HepG2 (cell line): ENCODE results near the gene STXBP2. TPM values are rescaled to one million over a fixed set of nuclear protein-coding genes. Genes with fewer than 3 reads are reported as not detected.

Source experiments
- ASH2L ChIP-seq: fragments of 300-600, 200-600 bp; sonication (generic); IDR thresholded peaks from 2 replicates; pipeline ENCODE4 v1.7.0; 2017; ENCODE audit warnings: low read depth, mild to moderate bottlenecking, moderate library complexity, mixed read lengths, low read length; ENCODE audit not compliant: insufficient read length
- CCDC6 ChIP-seq: sonication (generic); formaldehyde crosslinking; IDR thresholded peaks from 2 replicates; pipeline ENCODE4 v1.8.1; 2022; ENCODE audit warnings: mild to moderate bottlenecking, missing genetic modification reagents, moderate library complexity
- MIER3 ChIP-seq: IDR thresholded peaks from 2 replicates; pipeline ENCODE4 v1.6.1; 2016; ENCODE audit warnings: missing compliant biosample characterization, borderline replicate concordance
- MIXL1 ChIP-seq: IDR thresholded peaks from 2 replicates; pipeline ENCODE4 v1.6.1; 2016
- ONECUT2 ChIP-seq: sonication (generic); formaldehyde crosslinking; IDR thresholded peaks from 2 replicates; pipeline ENCODE4 v1.4.0; 2020; ENCODE audit warnings: missing genetic modification reagents
- PHF21A ChIP-seq: sonication (generic); formaldehyde crosslinking; IDR thresholded peaks from 2 replicates; pipeline ENCODE4 v1.5.0; 2020; ENCODE audit warnings: mild to moderate bottlenecking, missing genetic modification reagents
- THAP11 ChIP-seq: IDR thresholded peaks from 2 replicates; pipeline ENCODE4 v1.6.1; 2016; ENCODE audit warnings: missing biosample characterization, missing genetic modification reagents
- ZBTB4 ChIP-seq: sonication (generic); formaldehyde crosslinking; IDR thresholded peaks from 2 replicates; pipeline ENCODE4 v1.4.0; 2020; ENCODE audit warnings: missing genetic modification reagents, mild to moderate bottlenecking, borderline replicate concordance
- ZNF205 ChIP-seq: IDR thresholded peaks from 2 replicates; pipeline ENCODE4 v1.6.1; 2018; ENCODE audit warnings: missing biosample characterization, missing genetic modification reagents
- ZNF503 ChIP-seq: sonication (generic); formaldehyde crosslinking; IDR thresholded peaks from 2 replicates; pipeline ENCODE4 v1.4.0; 2020; ENCODE audit warnings: missing genetic modification reagents
- polyA plus RNA-seq, 8 experiments: library from polyadenylated mRNA; depleted of rRNA in 3 of 8; stranded (reverse) in 7 of 8; unstranded in 1 of 8; fragments of >200 nt; fragmentation: Illumina TruSeq in 4 of 8; extraction: Trizol in 4 of 8; gene quantifications; 2 replicates each; pipeline versions ENCODE4 v1.2.1 to v1.2.3, GENCODE V29; 2011 to 2016; ENCODE audit warnings: low read depth in 4 of 8, missing spikeins in 1 of 8, mixed read lengths in 1 of 8; ENCODE audit not compliant: insufficient read depth in 1 of 8
- total RNA-seq, 5 experiments: library from RNA; depleted of rRNA; stranded (reverse); fragments of >200 nt; fragmentation: Illumina TruSeq; extraction: Trizol; gene quantifications; 2 replicates each; pipeline ENCODE4 v1.2.3, GENCODE V29; 2016; ENCODE audit warnings: low read depth in 1 of 5

The STXBP2 gene
- total and polyA plus RNA-seq, 2 of the 13 experiments (the other 11 are each of a cell fraction or from before 2014, with no cell fraction given) = 22.8 to 40.1 TPM

- TF ChIP-seq ZNF503 (CRISPR knock-in tag) (no peak), PHF21A (CRISPR knock-in tag) (no peak), MIXL1 (CRISPR knock-in tag) (no peak), ONECUT2 (CRISPR knock-in tag) (no peak), THAP11 (no peak), MIER3 (CRISPR knock-in tag) (no peak), ASH2L (no peak), ZNF205 (CRISPR knock-in tag) (no peak), ZBTB4 (CRISPR knock-in tag) (no peak), CCDC6 (no peak)
Observed at GRCh38 chr19:7676854-7677253, 39.9 kb downstream of the STXBP2 start, which contains the start of gene MCEMP1 (continued).
